Left ventricle myocardium inferior (tissue), 1 donor: ENCODE data around the gene BFSP2. TPM values are rescaled to one million over a fixed set of nuclear protein-coding genes. Genes with fewer than 3 reads are reported as not detected.

Source experiments
- DNase-seq: peaks from one replicate; pipeline ENCODE4 v3.0.0-alpha.2; 2020
- H3K27ac ChIP-seq: fragments of 200-600 bp; replicated peaks from 2 replicates; pipeline ENCODE4 v1.8.0; 2021
- H3K27me3 ChIP-seq: fragments of 200-600 bp; 2 replicates; pipeline ENCODE4 v1.8.0; 2021; ENCODE audit warnings: low read depth
- H3K36me3 ChIP-seq: fragments of 200-600 bp; 2 replicates; pipeline ENCODE4 v1.8.0; 2021
- H3K4me1 ChIP-seq: fragments of 200-600 bp; 2 replicates; pipeline ENCODE4 v1.8.0; 2021
- H3K4me3 ChIP-seq: fragments of 200-600 bp; 2 replicates; pipeline ENCODE4 v1.8.0; 2021; ENCODE audit warnings: mild to moderate bottlenecking, moderate library complexity
- H3K9me3 ChIP-seq: fragments of 200-600 bp; replicated peaks from 2 replicates; pipeline ENCODE4 v1.8.0; 2021
- CTCF ChIP-seq: fragments of 200-600 bp; IDR thresholded peaks from 2 replicates; pipeline ENCODE4 v1.8.0; 2021; ENCODE audit warnings: antibody characterized with exemption, mild to moderate bottlenecking, borderline replicate concordance
- intact Hi-C: fragments of 100-400 bp; cut with micrococcal nuclease; formaldehyde crosslinking; loops from one replicate; pipeline ENCODE4 v1.11.0; 2022
- total RNA-seq: library from RNA; stranded (reverse); fragmentation: NEBNext Ultra II Directional; extraction: Animal tissue kit (Norgen Biotek cat#: 25700); gene quantifications from one replicate; pipeline ENCODE4 v1.2.1, GENCODE V29; 2021
- donor health status: DM: no; HTN: yes; CAD: no; lungs with severe emphysema.

The BFSP2 gene
- total RNA-seq, 1 donor from 2014 or later = not detected

- H3K9me3 ChIP-seq = no peaks in the 10 kb centered on the region
- no peak overlapping the region for H3K27ac ChIP-seq
- intact Hi-C loops = no loop called here
- TF ChIP-seq CTCF = no peak
- peaks cover 4% of the 10 kb centered on the region for H3K27me3 ChIP-seq
- peaks cover 3% of the 10 kb centered on the region for H3K4me1 ChIP-seq
- H3K36me3 ChIP-seq = no peaks in the 10 kb centered on the region
- H3K4me3 ChIP-seq = no peak overlapping the region
- DNase-seq = no peak
These were observed 103.6 kb downstream of the BFSP2 start for GRCh38 chr3:133503409-133503808.

- no peak for TF ChIP-seq CTCF
- DNase-seq = no peak
- H3K9me3 ChIP-seq = no peaks in the 10 kb centered on the region
- H3K4me3 ChIP-seq = no peak overlapping the region
- intact Hi-C loops = no loop called here
- H3K27ac ChIP-seq = no peak overlapping the region
- H3K36me3 ChIP-seq = no peaks in the 10 kb centered on the region
- peaks cover 3% of the 10 kb centered on the region for H3K4me1 ChIP-seq
- peaks cover 4% of the 10 kb centered on the region for H3K27me3 ChIP-seq
These were observed 104.9 kb downstream of the BFSP2 start for GRCh38 chr3:133504736-133505135.

- Histone ChIP-seq H3K27me3 (peaks cover 4% of the 10 kb centered on the region), H3K9me3 (no peaks in the 10 kb centered on the region), H3K36me3 (no peaks in the 10 kb centered on the region), H3K4me3 (no peak overlapping the region), H3K27ac (no peak overlapping the region), H3K4me1 (peaks cover 3% of the 10 kb centered on the region)
- intact Hi-C loops = no loop called here
- no peak for DNase-seq
- no peak for TF ChIP-seq CTCF
These were observed 106.0 kb downstream of the BFSP2 start for GRCh38 chr3:133505813-133506212.

- Histone ChIP-seq H3K4me3 (no peak overlapping the region), H3K27ac (no peak overlapping the region), H3K9me3 (no peaks in the 10 kb centered on the region), H3K4me1 (peaks cover 3% of the 10 kb centered on the region), H3K27me3 (peaks cover 4% of the 10 kb centered on the region), H3K36me3 (no peaks in the 10 kb centered on the region)
- TF ChIP-seq CTCF = no peak
- no peak for DNase-seq
- intact Hi-C loops = no loop called here
These were observed 106.5 kb downstream of the BFSP2 start for GRCh38 chr3:133506215-133506901.

GRCh38 chr3:133509488-133509887, 109.6 kb downstream of the BFSP2 start:
- H3K4me1 ChIP-seq = peaks cover 3% of the 10 kb centered on the region
- no peak for TF ChIP-seq CTCF
- H3K27ac ChIP-seq = no peak overlapping the region
- H3K36me3 ChIP-seq = no peaks in the 10 kb centered on the region
- H3K4me3 ChIP-seq = no peak overlapping the region
- H3K9me3 ChIP-seq = no peaks in the 10 kb centered on the region
- H3K27me3 ChIP-seq = no peaks in the 10 kb centered on the region
- intact Hi-C loops = no loop called here
- no peak for DNase-seq
